Activated T-helper 2 cell treated with anti-CD3 and anti-CD28 coated beads, Interferon-gamma antibody, Interleukin-2, Interleukin-4, amounts not matched to agents 10 μg/mL and 5 μg/mL and 100 μg/mL, durations not matched to agents 14 hours and 24 hours and 36 hours (primary cell): ENCODE measurements around the gene TAF11L3. TPM values are rescaled to one million over a fixed set of nuclear protein-coding genes. Genes with fewer than 3 reads are reported as not detected.
"Not testable (repeated sequence)": the region's sequence is repeated elsewhere in the genome, so short reads cannot be mapped to it uniquely, and the experiment has no call there.

ENCODE experiments used
- DNase-seq: peaks from one replicate; pipeline ENCODE4 v3.0.0; 2021; ENCODE audit warnings: low spot score
- H3K27ac Mint-ChIP-seq: one replicate; pipeline ENCODE4 v1.8.0; 2021; ENCODE audit warnings: mixed read lengths
- H3K27me3 Mint-ChIP-seq: one replicate; pipeline ENCODE4 v1.8.0; 2021; ENCODE audit warnings: low read depth, mixed read lengths
- H3K36me3 Mint-ChIP-seq: one replicate; pipeline ENCODE4 v1.8.0; 2021; ENCODE audit warnings: low read depth, mixed read lengths
- H3K4me1 Mint-ChIP-seq: one replicate; pipeline ENCODE4 v1.8.0; 2021; ENCODE audit warnings: low read depth, mixed read lengths
- H3K4me3 Mint-ChIP-seq: one replicate; pipeline ENCODE4 v1.8.0; 2021; ENCODE audit warnings: low read depth, mild to moderate bottlenecking, moderate library complexity, mixed read lengths
- H3K9me3 Mint-ChIP-seq: one replicate; pipeline ENCODE4 v1.8.0; 2021; ENCODE audit warnings: mixed read lengths
- intact Hi-C: fragments of 100-400 bp; cut with micrococcal nuclease; formaldehyde crosslinking; loops from one replicate; pipeline ENCODE4 v1.15.1; 2023
- total RNA-seq: library from RNA; stranded (reverse); gene quantifications from 2 replicates; pipeline ENCODE4 v1.2.3, GENCODE V29; 2022

Gene TAF11L3
- total RNA-seq, 1 donor from 2014 or later = not detected

GRCh38 chr5:17511775-17512325 is 6.3 kb upstream of the TAF11L3 start:
- H3K4me3 Mint-ChIP-seq = no peak overlapping the region
- DNase-seq = no peak
- H3K27ac Mint-ChIP-seq = no peak overlapping the region
- H3K36me3 Mint-ChIP-seq = no peaks in the 10 kb centered on the region
- no peaks in the 10 kb centered on the region for H3K4me1 Mint-ChIP-seq
- peaks cover 19% of the 10 kb centered on the region for H3K9me3 Mint-ChIP-seq
- intact Hi-C loops = no loop called here
- no peaks in the 10 kb centered on the region for H3K27me3 Mint-ChIP-seq

- H3K9me3 Mint-ChIP-seq, H3K4me3 Mint-ChIP-seq, H3K36me3 Mint-ChIP-seq, H3K4me1 Mint-ChIP-seq, H3K27ac Mint-ChIP-seq, intact Hi-C loops, H3K27me3 Mint-ChIP-seq: not testable (repeated sequence)
- peak; percentile 9 for DNase-seq
Measured at GRCh38 chr5:17517526-17517925, 641 bp upstream of the TAF11L3 start.

- H3K9me3 Mint-ChIP-seq, H3K27me3 Mint-ChIP-seq, DNase-seq, H3K36me3 Mint-ChIP-seq, intact Hi-C loops, H3K4me3 Mint-ChIP-seq, H3K27ac Mint-ChIP-seq, H3K4me1 Mint-ChIP-seq: not testable (repeated sequence)
Measured at GRCh38 chr5:17519508-17519907, 1.3 kb downstream of the TAF11L3 start.

- H3K36me3 Mint-ChIP-seq, H3K4me3 Mint-ChIP-seq, H3K27me3 Mint-ChIP-seq, H3K4me1 Mint-ChIP-seq, H3K27ac Mint-ChIP-seq, H3K9me3 Mint-ChIP-seq, intact Hi-C loops, DNase-seq: not testable (repeated sequence)
Measured at GRCh38 chr5:17521501-17521900, 3.3 kb downstream of the TAF11L3 start, which contains the start of gene TAF11L4. Gene TAF11L4, plus strand, starts transcription at chr5:17521801.

- not testable (repeated sequence) for H3K27me3 Mint-ChIP-seq
Measured at GRCh38 chr5:17524935-17525334, 6.8 kb downstream of the TAF11L3 start, which contains the start of gene TAF11L5. Gene TAF11L5, plus strand, starts transcription at chr5:17525235.

GRCh38 chr5:17526504-17526903 is 8.3 kb downstream of the TAF11L3 start:
- intact Hi-C loops, H3K4me3 Mint-ChIP-seq, H3K4me1 Mint-ChIP-seq, H3K27ac Mint-ChIP-seq, H3K36me3 Mint-ChIP-seq, H3K9me3 Mint-ChIP-seq, H3K27me3 Mint-ChIP-seq: not testable (repeated sequence)
- peak; percentile 12 for DNase-seq

More at GRCh38 chr5:17524935-17525334, 6.8 kb downstream of the TAF11L3 start, which contains the start of gene TAF11L5:
- intact Hi-C loops, H3K9me3 Mint-ChIP-seq, H3K4me1 Mint-ChIP-seq, H3K4me3 Mint-ChIP-seq, DNase-seq, H3K36me3 Mint-ChIP-seq, H3K27ac Mint-ChIP-seq: not testable (repeated sequence)

- H3K27me3 Mint-ChIP-seq, H3K4me1 Mint-ChIP-seq, intact Hi-C loops, DNase-seq, H3K9me3 Mint-ChIP-seq, H3K27ac Mint-ChIP-seq, H3K4me3 Mint-ChIP-seq, H3K36me3 Mint-ChIP-seq: not testable (repeated sequence)
Measured at GRCh38 chr5:17528369-17528768, 10.2 kb downstream of the TAF11L3 start, which contains the start of gene TAF11L6. Gene TAF11L6, plus strand, starts transcription at chr5:17528669.

Other genes with a start within 250 kb of the TAF11L3 start
- gene TAF11L2, start 20.1 kb upstream of the TAF11L3 start, total RNA-seq = not detected in 2 replicates
- gene TAF11L4, start 3.4 kb downstream of the TAF11L3 start, total RNA-seq = not detected in 2 replicates
- gene TAF11L5, start 6.9 kb downstream of the TAF11L3 start, total RNA-seq = not detected in 2 replicates
- gene TAF11L6, start 10.3 kb downstream of the TAF11L3 start, total RNA-seq = not detected in 2 replicates
- not detected in 2 replicates for gene TAF11L7, start 67.4 kb downstream of the TAF11L3 start, total RNA-seq
- not detected in 2 replicates for gene TAF11L8, start 72.6 kb downstream of the TAF11L3 start, total RNA-seq
- not detected in 2 replicates for gene TAF11L9, start 76.0 kb downstream of the TAF11L3 start, total RNA-seq
- not detected in 2 replicates for gene TAF11L10, start 79.5 kb downstream of the TAF11L3 start, total RNA-seq
- gene TAF11L11, start 85.8 kb downstream of the TAF11L3 start, total RNA-seq = not detected in 2 replicates
- gene TAF11L12, start 92.0 kb downstream of the TAF11L3 start, total RNA-seq = not detected in 2 replicates
- gene TAF11L13, start 113.7 kb downstream of the TAF11L3 start, total RNA-seq = not detected in 2 replicates
- not detected in 2 replicates for gene TAF11L14, start 116.1 kb downstream of the TAF11L3 start, total RNA-seq